ENCODE results near the gene VPS13D. TPM values are rescaled to one million over a fixed set of nuclear protein-coding genes. Genes with fewer than 3 reads are reported as not detected.

VPS13D gene
- total and polyA plus RNA-seq, 2 experiments from 2014 or later, result 10.7 to 34.9 TPM

DNA sequence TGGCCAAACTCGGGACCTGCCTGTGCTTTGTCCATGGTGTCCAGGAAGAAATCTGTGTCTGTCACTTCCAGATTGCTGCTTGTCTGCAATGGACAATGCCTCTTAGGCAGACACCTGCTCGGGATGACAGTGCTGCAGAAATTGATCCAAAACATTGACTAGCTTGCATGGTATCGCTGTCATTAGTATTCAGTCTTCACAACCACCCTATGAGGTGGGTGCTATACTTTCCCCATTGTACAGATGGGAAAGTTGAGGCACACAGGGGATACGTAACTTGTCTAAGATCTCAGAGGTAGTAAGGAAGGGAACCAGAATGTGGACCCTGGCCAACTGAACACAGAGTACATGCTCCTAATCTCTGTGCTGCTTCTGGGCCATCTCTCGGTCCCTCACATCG lies 249.5 kb downstream of the VPS13D start:
- no peaks in the 10 kb centered on the region for H3K27me3 ChIP-seq (ENCODE audit: insufficient read depth)
- no peaks in the 10 kb centered on the region for H3F3A ChIP-seq (replicated peaks; ENCODE audit: low read depth)
- Mint-ChIP-seq H3K9me3 (peaks cover 5% of the 10 kb centered on the region; the same call in 2 of the 3 replicates), H3K36me3 (ENCODE audit: low read depth) (peaks cover 9% of the 10 kb centered on the region), H3K27ac (no peak overlapping the region), H3K4me1 (peaks cover 12% of the 10 kb centered on the region), H3K27me3 (ENCODE audit: insufficient read depth, low read depth, poor library complexity) (no peaks in the 10 kb centered on the region), H3K4me3 (no peak overlapping the region)
- DNase-seq (ENCODE audit: low spot score) (no peak), ATAC-seq (no peak)
- no peaks in the 10 kb centered on the region for H3K9me2 ChIP-seq (ENCODE audit: insufficient read depth)
- no peak overlapping the region for H3K4me2 ChIP-seq
- H3K4me1 ChIP-seq (ENCODE audit: insufficient read depth), result peaks cover 9% of the 10 kb centered on the region
- no peak overlapping the region for H3K4me3 ChIP-seq
- no peaks in the 10 kb centered on the region for H3K79me2 ChIP-seq (replicated peaks; ENCODE audit: insufficient read depth)
- no peak overlapping the region for H3K27ac ChIP-seq (ENCODE audit: low read depth)
- H4K20me1 ChIP-seq (replicated peaks; ENCODE audit: insufficient read depth), result no peaks in the 10 kb centered on the region
- no peaks in the 10 kb centered on the region for H3K36me3 ChIP-seq (ENCODE audit: insufficient read depth)
- TF ChIP-seq, protein P1, sequence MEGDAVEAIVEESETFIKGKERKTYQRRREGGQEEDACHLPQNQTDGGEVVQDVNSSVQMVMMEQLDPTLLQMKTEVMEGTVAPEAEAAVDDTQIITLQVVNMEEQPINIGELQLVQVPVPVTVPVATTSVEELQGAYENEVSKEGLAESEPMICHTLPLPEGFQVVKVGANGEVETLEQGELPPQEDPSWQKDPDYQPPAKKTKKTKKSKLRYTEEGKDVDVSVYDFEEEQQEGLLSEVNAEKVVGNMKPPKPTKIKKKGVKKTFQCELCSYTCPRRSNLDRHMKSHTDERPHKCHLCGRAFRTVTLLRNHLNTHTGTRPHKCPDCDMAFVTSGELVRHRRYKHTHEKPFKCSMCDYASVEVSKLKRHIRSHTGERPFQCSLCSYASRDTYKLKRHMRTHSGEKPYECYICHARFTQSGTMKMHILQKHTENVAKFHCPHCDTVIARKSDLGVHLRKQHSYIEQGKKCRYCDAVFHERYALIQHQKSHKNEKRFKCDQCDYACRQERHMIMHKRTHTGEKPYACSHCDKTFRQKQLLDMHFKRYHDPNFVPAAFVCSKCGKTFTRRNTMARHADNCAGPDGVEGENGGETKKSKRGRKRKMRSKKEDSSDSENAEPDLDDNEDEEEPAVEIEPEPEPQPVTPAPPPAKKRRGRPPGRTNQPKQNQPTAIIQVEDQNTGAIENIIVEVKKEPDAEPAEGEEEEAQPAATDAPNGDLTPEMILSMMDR (conservative IDR thresholded peaks at IDR 0.05; ENCODE audit: low read depth in 2 of 2), result no peak
- no peak for TF ChIP-seq JUNB (IDR thresholded peaks at IDR 0.05; ENCODE audit: unreplicated experiment)
- TF ChIP-seq, protein P2, sequence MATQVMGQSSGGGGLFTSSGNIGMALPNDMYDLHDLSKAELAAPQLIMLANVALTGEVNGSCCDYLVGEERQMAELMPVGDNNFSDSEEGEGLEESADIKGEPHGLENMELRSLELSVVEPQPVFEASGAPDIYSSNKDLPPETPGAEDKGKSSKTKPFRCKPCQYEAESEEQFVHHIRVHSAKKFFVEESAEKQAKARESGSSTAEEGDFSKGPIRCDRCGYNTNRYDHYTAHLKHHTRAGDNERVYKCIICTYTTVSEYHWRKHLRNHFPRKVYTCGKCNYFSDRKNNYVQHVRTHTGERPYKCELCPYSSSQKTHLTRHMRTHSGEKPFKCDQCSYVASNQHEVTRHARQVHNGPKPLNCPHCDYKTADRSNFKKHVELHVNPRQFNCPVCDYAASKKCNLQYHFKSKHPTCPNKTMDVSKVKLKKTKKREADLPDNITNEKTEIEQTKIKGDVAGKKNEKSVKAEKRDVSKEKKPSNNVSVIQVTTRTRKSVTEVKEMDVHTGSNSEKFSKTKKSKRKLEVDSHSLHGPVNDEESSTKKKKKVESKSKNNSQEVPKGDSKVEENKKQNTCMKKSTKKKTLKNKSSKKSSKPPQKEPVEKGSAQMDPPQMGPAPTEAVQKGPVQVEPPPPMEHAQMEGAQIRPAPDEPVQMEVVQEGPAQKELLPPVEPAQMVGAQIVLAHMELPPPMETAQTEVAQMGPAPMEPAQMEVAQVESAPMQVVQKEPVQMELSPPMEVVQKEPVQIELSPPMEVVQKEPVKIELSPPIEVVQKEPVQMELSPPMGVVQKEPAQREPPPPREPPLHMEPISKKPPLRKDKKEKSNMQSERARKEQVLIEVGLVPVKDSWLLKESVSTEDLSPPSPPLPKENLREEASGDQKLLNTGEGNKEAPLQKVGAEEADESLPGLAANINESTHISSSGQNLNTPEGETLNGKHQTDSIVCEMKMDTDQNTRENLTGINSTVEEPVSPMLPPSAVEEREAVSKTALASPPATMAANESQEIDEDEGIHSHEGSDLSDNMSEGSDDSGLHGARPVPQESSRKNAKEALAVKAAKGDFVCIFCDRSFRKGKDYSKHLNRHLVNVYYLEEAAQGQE (IDR thresholded peaks at IDR 0.05; ENCODE audit: unreplicated experiment), result no peak
- TF ChIP-seq NANOG (IDR thresholded peaks at IDR 0.05; ENCODE audit: borderline replicate concordance), result no peak
- TF ChIP-seq EZH2phosphoT487 (IDR thresholded peaks at IDR 0.05; ENCODE audit: unreplicated experiment), result no peak
- TF ChIP-seq STAT1 (IDR thresholded peaks at IDR 0.05; ENCODE audit: unreplicated experiment), result no peak
- no peak for TF ChIP-seq CREB1 (CRISPR knock-in tag; IDR thresholded peaks at IDR 0.05; ENCODE audit: low read depth)
- TF ChIP-seq, protein P3, sequence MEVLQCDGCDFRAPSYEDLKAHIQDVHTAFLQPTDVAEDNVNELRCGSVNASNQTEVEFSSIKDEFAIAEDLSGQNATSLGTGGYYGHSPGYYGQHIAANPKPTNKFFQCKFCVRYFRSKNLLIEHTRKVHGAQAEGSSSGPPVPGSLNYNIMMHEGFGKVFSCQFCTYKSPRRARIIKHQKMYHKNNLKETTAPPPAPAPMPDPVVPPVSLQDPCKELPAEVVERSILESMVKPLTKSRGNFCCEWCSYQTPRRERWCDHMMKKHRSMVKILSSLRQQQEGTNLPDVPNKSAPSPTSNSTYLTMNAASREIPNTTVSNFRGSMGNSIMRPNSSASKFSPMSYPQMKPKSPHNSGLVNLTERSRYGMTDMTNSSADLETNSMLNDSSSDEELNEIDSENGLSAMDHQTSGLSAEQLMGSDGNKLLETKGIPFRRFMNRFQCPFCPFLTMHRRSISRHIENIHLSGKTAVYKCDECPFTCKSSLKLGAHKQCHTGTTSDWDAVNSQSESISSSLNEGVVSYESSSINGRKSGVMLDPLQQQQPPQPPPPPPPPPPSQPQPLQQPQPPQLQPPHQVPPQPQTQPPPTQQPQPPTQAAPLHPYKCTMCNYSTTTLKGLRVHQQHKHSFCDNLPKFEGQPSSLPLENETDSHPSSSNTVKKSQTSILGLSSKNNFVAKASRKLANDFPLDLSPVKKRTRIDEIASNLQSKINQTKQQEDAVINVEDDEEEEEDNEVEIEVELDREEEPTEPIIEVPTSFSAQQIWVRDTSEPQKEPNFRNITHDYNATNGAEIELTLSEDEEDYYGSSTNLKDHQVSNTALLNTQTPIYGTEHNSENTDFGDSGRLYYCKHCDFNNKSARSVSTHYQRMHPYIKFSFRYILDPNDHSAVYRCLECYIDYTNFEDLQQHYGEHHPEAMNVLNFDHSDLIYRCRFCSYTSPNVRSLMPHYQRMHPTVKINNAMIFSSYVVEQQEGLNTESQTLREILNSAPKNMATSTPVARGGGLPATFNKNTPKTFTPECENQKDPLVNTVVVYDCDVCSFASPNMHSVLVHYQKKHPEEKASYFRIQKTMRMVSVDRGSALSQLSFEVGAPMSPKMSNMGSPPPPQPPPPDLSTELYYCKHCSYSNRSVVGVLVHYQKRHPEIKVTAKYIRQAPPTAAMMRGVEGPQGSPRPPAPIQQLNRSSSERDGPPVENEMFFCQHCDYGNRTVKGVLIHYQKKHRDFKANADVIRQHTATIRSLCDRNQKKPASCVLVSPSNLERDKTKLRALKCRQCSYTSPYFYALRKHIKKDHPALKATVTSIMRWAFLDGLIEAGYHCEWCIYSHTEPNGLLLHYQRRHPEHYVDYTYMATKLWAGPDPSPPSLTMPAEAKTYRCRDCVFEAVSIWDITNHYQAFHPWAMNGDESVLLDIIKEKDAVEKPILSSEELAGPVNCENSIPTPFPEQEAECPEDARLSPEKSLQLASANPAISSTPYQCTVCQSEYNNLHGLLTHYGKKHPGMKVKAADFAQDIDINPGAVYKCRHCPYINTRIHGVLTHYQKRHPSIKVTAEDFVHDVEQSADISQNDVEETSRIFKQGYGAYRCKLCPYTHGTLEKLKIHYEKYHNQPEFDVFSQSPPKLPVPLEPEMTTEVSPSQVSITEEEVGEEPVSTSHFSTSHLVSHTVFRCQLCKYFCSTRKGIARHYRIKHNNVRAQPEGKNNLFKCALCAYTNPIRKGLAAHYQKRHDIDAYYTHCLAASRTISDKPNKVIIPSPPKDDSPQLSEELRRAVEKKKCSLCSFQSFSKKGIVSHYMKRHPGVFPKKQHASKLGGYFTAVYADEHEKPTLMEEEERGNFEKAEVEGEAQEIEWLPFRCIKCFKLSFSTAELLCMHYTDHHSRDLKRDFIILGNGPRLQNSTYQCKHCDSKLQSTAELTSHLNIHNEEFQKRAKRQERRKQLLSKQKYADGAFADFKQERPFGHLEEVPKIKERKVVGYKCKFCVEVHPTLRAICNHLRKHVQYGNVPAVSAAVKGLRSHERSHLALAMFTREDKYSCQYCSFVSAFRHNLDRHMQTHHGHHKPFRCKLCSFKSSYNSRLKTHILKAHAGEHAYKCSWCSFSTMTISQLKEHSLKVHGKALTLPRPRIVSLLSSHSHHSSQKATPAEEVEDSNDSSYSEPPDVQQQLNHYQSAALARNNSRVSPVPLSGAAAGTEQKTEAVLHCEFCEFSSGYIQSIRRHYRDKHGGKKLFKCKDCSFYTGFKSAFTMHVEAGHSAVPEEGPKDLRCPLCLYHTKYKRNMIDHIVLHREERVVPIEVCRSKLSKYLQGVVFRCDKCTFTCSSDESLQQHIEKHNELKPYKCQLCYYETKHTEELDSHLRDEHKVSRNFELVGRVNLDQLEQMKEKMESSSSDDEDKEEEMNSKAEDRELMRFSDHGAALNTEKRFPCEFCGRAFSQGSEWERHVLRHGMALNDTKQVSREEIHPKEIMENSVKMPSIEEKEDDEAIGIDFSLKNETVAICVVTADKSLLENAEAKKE (CRISPR knock-in tag; IDR thresholded peaks at IDR 0.05), result no peak
- no peak for TF ChIP-seq POLR2AphosphoS5 (IDR thresholded peaks at IDR 0.05; ENCODE audit: low read depth)
- TF ChIP-seq ZNF114 (CRISPR knock-in tag; IDR thresholded peaks at IDR 0.05), result no peak
- TF ChIP-seq ZNF331 (CRISPR knock-in tag; IDR thresholded peaks at IDR 0.05; ENCODE audit: low read depth), result no peak
- TF ChIP-seq EZH2 (IDR thresholded peaks at IDR 0.05; ENCODE audit: low read depth, unreplicated experiment), result no peak
- TF ChIP-seq ETS1 (IDR thresholded peaks at IDR 0.05), result no peak
- H2AFZ ChIP-seq, result no peak overlapping the region

All from GM23338 (cell line).